OCI-LY7 (cell line): Measurements from ENCODE around the gene PDE11A.

ENCODE experiments used
- EZH2phosphoT487 ChIP-seq: fragments of 200-600 bp; sonication (generic); IDR thresholded peaks from 2 replicates; pipeline ENCODE4 v1.6.1; 2018; ENCODE audit warnings: low read depth, borderline replicate concordance, mild to moderate bottlenecking, mixed run types, antibody characterized with exemption, low read length, moderate library complexity, mixed read lengths
- TF ChIP-seq, protein P1 (sequence below): fragments of 200-600 bp; sonication (generic); conservative IDR thresholded peaks from 2 replicates; pipeline ENCODE4 v1.5.1; 2014; ENCODE audit warnings: mild to moderate bottlenecking, antibody characterized with exemption, low read length, moderate library complexity, mixed read lengths

- TF ChIP-seq, protein P1, sequence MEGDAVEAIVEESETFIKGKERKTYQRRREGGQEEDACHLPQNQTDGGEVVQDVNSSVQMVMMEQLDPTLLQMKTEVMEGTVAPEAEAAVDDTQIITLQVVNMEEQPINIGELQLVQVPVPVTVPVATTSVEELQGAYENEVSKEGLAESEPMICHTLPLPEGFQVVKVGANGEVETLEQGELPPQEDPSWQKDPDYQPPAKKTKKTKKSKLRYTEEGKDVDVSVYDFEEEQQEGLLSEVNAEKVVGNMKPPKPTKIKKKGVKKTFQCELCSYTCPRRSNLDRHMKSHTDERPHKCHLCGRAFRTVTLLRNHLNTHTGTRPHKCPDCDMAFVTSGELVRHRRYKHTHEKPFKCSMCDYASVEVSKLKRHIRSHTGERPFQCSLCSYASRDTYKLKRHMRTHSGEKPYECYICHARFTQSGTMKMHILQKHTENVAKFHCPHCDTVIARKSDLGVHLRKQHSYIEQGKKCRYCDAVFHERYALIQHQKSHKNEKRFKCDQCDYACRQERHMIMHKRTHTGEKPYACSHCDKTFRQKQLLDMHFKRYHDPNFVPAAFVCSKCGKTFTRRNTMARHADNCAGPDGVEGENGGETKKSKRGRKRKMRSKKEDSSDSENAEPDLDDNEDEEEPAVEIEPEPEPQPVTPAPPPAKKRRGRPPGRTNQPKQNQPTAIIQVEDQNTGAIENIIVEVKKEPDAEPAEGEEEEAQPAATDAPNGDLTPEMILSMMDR, result peak; percentile 31; the same call in 1 of the 2 replicates
- TF ChIP-seq EZH2phosphoT487, result no peak
Observed at GRCh38 chr2:177758591-177759371, 313.8 kb downstream of the PDE11A start.
